Measurements from ENCODE around the gene LILRA2. TPM values are rescaled to one million over a fixed set of nuclear protein-coding genes. Genes with fewer than 3 reads are reported as not detected.

Gene LILRA2
- total and polyA plus RNA-seq, 2 of the 8 experiments (the other 6 are each of a cell fraction or from before 2014, with no cell fraction given) = not detected

- Histone ChIP-seq H2BK12ac (ENCODE audit: low read depth, low read length) (no peak overlapping the region), H3K4me1 (replicated peaks in 1 of 4; ENCODE audit: control insufficient read depth in 3 of 4, insufficient read depth in 4 of 4, low read length in 3 of 4) (no peaks in the 10 kb centered on the region), H3K79me2 (ENCODE audit: control insufficient read depth in 1 of 2, insufficient read depth in 2 of 2, low read length in 2 of 2) (no peaks in the 10 kb centered on the region), H2BK20ac (ENCODE audit: low read length) (no peak overlapping the region), H3K14ac (ENCODE audit: insufficient read length) (no peak overlapping the region), H4K5ac (ENCODE audit: insufficient read length, low read depth, low read length) (no peak overlapping the region), H4K8ac (ENCODE audit: extremely low read depth, insufficient read depth, low read length) (no peak overlapping the region), H3K4ac (replicated peaks; ENCODE audit: insufficient read length, low read depth, low read length) (no peak overlapping the region), H2AK5ac (ENCODE audit: low read depth, low read length) (no peak overlapping the region), H3K9me3 (ENCODE audit: insufficient read depth in 2 of 2, low read depth in 1 of 2, low read length in 1 of 2) (peaks cover 58 to 82% of the 10 kb centered on the region in 2 experiments), H3K27me3 (replicated peaks in 1 of 4; ENCODE audit: control insufficient read depth in 3 of 4, extremely low read depth in 1 of 4, insufficient read depth in 3 of 4, low read length in 3 of 4) (no peaks in the 10 kb centered on the region), H3K4me2 (ENCODE audit: insufficient read depth in 1 of 2, low read depth in 2 of 2, low read length in 2 of 2) (no peak overlapping the region), H2AFZ (ENCODE audit: low read length) (no peak overlapping the region), H2BK120ac (replicated peaks; ENCODE audit: low read depth, low read length) (no peak overlapping the region), H3K56ac (replicated peaks; ENCODE audit: insufficient read length, low read depth, low read length) (no peak overlapping the region), H3K79me1 (ENCODE audit: low read depth, low read length) (no peaks in the 10 kb centered on the region), H2BK15ac (ENCODE audit: low read length) (no peak overlapping the region), H2BK5ac (ENCODE audit: low read depth, low read length) (no peak overlapping the region), H3K18ac (ENCODE audit: extremely low read depth, low read length) (no peak overlapping the region), H3K23me2 (ENCODE audit: low read depth, low read length) (no peaks in the 10 kb centered on the region), H4K91ac (replicated peaks; ENCODE audit: insufficient read length, low read length) (no peak overlapping the region), H3K27ac (ENCODE audit: low read depth, low read length) (no peak overlapping the region), H3K9ac (replicated peaks in 1 of 4; ENCODE audit: extremely low read depth in 1 of 4, low read depth in 3 of 4, low read length in 3 of 4) (no peak overlapping the region), H4K20me1 (replicated peaks in 1 of 2; ENCODE audit: control insufficient read depth in 1 of 2, insufficient read depth in 2 of 2, low read length in 2 of 2) (no peaks in the 10 kb centered on the region), H3K4me3 (ENCODE audit: extremely low read depth in 1 of 4, insufficient read depth in 2 of 4, low read depth in 3 of 4, low read length in 4 of 4) (no peak overlapping the region), H3K23ac (ENCODE audit: insufficient read length) (no peak overlapping the region), H3K36me3 (ENCODE audit: control insufficient read depth in 2 of 4, insufficient read depth in 4 of 4, low read length in 3 of 4) (no peaks in the 10 kb centered on the region)
- FAIRE-seq (no peak), DNase-seq (ENCODE audit: low read depth in 1 of 2, low spot score in 2 of 2) (no peak)
- ChIA-PET CTCF (ENCODE audit: partially characterized antibody) (interaction anchor here (0.6 kb wide), 1 partner anchor 27 kb away, joined by 3 read pairs; no protein-coding TSS in a partner anchor), POLR2A (ENCODE audit: partially characterized antibody) (no interaction called here)
- 84% methylated on average over 26 of the region's 26 CpGs; no CpG with 5 or more reads in 1 of the 2 experiments for WGBS, 2 experiments (ENCODE audit: extremely low coverage in 1 of 2, insufficient coverage in 1 of 2, insufficient read length in 1 of 2, insufficient replicate concordance in 2 of 2, low coverage in 1 of 2, low lambda C conversion rate in 2 of 2, missing lambda C conversion rate in 1 of 2)
- no peak for TF ChIP-seq SAP30 (IDR thresholded peaks at IDR 0.05; ENCODE audit: insufficient read depth, insufficient replicate concordance, low read length)
- TF ChIP-seq CEBPB (IDR thresholded peaks at IDR 0.05; ENCODE audit: low read depth, low read length) = no peak
- no peak for TF ChIP-seq RFX5 (IDR thresholded peaks at IDR 0.05; ENCODE audit: borderline replicate concordance, low read depth, low read length)
- no peak for TF ChIP-seq SIN3A (conservative IDR thresholded peaks at IDR 0.05 in 1 of 2, IDR thresholded peaks at IDR 0.05 in 1 of 2; ENCODE audit: low read depth in 1 of 2, low read length in 2 of 2)
- TF ChIP-seq SP4 (IDR thresholded peaks at IDR 0.05; ENCODE audit: low read length) = no peak
- no peak for TF ChIP-seq HDAC6 (IDR thresholded peaks at IDR 0.05; ENCODE audit: low read depth, low read length)
- no peak for TF ChIP-seq GABPA (IDR thresholded peaks at IDR 0.05; ENCODE audit: borderline replicate concordance, insufficient read depth, low read length)
- TF ChIP-seq BACH1 (IDR thresholded peaks at IDR 0.05; ENCODE audit: low read length) = no peak
- no peak for TF ChIP-seq CTBP2 (IDR thresholded peaks at IDR 0.05; ENCODE audit: borderline replicate concordance, insufficient read depth, insufficient read length, low read length)
- no peak for TF ChIP-seq GTF2F1 (IDR thresholded peaks at IDR 0.05; ENCODE audit: borderline replicate concordance, low read depth, low read length)
- TF ChIP-seq POLR2AphosphoS5 (IDR thresholded peaks at IDR 0.05; ENCODE audit: low read depth, low read length) = no peak
- no peak for TF ChIP-seq NANOG (IDR thresholded peaks at IDR 0.05; ENCODE audit: insufficient read depth, low read depth, low read length, poor library complexity, severe bottlenecking)
- TF ChIP-seq SP1 (IDR thresholded peaks at IDR 0.05; ENCODE audit: low read depth, low read length) = no peak
- no peak for TF ChIP-seq MAFK (IDR thresholded peaks at IDR 0.05; ENCODE audit: low read depth, low read length)
Measured at GRCh38 chr19:54526972-54527371, 46.6 kb upstream of the LILRA2 start.

All from H1 (cell line).